GM18867 (cell line): Measurements from ENCODE around the gene ZNF679.
A peak's percentile ranks its signal among the peaks of the same experiment; 100 is the strongest.
"Not testable (repeated sequence)": the region's sequence is repeated elsewhere in the genome, so short reads cannot be mapped to it uniquely, and the experiment has no call there.

Source experiments
- ATAC-seq: cut with Tn5 transposase; IDR thresholded peaks from one replicate; pipeline ENCODE4 v1.9.1; 2021; ENCODE audit warnings: mild to moderate bottlenecking, moderate library complexity; ENCODE audit not compliant: unreplicated experiment

Gene ZNF679

DNA sequence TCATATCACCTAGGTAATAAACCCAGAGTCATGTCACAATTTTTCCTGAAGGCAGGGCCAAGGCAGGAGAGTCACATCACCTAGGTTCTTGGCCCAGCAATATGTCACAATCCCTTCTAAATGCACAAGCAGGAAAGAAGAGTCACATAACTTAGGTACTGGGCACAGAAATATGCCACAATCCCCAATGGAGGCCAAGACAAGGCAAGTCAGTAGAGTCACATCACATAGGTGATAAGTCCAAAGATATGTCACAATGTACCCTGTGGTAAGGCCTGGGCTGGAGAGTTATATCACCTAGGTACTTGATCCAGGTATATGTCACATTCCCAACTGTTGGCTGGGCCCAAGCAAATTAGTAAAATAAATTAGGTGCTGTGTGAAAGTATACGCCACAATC lies at the start of gene ZNF679:
ZNF679 (plus strand) TSS at position 301 of the 400 bp plus-strand sequence. CDS start 20,644 bp downstream, outside the sequence.
- ATAC-seq, result not testable (repeated sequence)

DNA sequence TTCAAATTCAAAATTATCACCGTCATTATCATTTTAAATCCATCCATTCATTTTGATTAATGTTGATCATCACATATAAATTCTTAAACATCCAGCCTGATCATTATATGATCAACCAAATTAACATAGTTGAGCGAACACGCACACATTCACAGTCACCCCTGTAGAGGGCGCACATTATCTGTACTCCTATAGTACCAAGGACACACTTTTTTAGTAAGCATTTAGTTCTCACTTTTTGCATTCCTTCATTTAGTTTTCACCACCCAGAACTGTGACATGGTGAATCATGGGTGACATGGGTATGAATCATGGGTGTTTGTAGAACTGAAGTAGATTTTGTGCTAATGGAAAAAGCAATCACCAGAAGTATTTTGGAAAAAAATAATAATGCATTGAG lies 47.3 kb upstream of the ZNF679 start:
- no peak for ATAC-seq

DNA sequence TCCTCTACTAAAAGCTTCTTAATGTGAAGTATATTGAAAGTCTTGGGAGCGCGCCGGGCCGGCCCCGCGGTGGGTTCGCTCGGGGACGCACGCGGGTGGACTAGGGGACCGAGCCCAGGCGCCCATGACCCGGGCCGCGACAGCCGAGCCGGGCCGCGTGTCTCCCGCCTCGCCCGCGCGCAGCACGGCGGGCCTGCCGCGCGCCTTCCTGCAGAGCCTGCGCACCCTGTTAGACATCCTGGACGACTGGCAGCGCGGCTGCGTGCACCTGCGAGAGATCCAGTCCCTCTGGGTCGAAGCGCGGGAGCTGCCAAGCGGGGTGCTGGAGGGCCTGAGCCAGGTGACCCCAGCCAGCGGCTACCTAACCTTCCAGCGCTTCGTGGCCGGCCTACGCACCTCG lies 46.7 kb upstream of the ZNF679 start:
- no peak for ATAC-seq

DNA sequence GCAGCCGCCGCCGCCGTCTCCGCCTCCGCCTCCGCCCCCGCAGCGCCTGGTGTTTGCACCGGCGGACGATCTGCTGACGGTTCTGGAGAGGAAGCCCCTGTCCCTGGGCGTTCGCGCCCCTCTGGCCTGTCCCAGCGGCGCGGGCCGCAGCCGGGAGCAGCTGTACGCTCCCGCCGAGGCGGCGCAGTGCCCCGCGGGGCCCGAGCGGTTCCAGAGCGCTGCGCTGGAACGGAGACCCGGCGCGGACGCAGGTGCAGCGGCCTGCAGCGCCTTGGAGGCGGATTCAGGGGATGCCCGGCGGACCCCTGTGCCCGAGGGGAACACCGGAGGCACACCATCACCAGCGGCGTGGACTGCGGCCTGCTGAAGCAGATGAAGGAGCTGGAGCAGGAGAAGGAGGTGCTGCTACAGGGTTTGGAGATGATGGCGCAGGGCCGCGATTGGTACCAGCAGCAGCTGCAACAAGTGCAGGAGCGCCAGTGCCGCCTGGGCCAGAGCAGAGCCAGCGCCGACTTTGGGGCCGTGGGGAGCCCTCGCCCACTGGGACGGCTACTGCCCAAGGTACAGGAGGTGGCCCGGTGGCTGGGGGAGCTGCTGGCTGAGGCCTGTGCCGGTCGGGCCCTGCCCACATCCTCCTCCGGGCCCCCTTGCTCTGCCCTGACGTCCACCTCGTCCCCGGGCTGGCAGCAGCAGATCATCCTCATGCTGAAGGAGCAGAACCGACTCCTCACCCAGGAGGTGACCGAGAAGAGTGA lies 46.1 kb upstream of the ZNF679 start:
- no peak for ATAC-seq

DNA sequence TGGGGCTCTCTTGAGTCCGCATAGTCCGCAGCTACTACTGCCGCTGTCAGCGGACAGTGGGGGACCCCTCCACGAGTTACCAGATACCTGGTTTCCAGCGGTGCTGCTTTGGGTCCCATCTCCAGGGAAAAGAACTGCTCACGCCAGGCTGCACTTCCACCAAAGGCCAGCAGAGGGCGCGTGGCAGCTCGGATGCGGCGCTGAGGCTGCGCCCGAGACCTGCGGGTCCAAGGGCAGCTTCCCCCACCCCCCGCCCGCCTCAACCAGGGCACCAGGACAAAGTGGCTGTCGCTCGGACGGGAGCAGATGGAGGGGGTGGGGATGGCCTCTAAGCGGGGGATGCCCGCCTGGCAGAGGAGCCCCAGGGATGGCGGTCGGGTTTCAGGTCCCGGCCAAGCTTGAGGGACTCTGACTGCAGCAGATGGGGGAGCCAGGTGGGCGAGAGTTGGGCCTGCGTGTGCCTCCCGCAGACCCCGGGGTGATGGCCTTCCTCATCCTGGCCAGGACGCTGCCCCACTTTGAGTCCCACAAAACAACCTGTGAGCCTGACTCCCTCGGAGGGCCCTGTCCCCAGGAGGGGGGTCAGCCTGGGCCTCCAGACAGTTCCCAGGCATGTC lies 45.0 kb upstream of the ZNF679 start:
- ATAC-seq, result no peak

DNA sequence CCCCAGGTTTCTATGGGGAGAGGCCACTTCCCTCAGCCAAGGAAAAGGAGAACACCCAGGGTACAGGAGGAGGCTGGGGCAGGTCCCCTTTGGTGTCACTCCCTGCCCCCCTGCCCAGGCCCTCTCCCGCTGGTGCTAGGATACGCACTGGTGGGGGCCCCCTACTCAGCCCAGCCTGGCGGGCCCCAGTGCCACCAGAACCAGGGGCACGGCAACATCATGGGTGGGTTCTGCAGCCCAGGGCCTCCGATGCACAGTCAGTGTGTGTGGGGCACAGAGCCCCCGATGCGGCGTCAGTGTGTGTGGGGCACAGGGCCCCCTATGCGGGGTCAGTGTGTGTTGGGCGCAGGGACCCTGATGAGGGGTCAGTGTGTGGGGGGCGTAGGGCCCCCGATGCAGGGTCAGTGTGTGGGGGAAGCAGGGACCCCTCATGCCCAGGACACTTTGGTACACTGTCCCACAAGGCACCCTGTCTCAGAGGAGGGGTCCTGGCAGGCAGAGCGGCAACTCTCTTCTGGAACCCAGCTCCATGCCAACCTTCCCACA lies 44.4 kb upstream of the ZNF679 start:
- ATAC-seq, result no peak

DNA sequence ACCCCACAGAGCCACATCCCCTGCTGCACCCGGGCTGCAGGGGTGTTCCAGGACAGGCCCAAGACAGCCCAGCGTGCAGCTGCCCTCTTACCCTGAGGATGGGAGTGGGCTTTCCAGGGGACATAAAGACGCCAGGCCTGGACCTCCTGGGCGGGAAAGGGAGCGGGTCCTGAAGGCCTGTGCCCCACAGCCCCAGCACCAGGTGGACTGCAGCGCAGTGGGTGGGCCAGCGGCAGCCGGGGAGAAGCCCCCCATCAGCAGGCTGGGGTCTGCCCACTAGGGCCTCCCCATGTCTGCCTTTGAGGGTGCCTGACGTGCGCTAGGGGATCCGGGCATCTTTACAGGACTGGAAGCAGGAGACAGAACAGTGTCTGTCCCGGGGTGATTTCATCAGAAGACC lies 43.9 kb upstream of the ZNF679 start:
- no peak for ATAC-seq

DNA sequence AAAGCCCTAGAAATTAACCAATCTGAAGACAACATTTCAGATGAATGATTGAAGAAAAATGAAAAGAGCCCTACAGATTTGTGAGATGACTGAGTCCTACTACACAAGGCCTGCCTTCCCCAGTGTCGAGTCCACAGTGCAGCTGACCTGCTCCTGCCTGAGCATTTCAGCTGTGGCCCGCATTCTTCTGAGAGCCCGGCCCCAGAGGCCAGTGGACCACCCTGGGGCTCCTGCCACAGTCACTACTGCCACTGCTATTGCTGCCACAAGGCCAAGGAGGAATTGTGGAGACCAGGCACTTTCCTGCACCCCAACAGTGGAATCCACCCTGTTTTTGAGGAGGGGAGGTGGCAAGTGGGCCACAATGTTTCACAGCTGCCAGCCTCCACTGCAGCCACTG lies 40.9 kb upstream of the ZNF679 start:
- no peak for ATAC-seq

DNA sequence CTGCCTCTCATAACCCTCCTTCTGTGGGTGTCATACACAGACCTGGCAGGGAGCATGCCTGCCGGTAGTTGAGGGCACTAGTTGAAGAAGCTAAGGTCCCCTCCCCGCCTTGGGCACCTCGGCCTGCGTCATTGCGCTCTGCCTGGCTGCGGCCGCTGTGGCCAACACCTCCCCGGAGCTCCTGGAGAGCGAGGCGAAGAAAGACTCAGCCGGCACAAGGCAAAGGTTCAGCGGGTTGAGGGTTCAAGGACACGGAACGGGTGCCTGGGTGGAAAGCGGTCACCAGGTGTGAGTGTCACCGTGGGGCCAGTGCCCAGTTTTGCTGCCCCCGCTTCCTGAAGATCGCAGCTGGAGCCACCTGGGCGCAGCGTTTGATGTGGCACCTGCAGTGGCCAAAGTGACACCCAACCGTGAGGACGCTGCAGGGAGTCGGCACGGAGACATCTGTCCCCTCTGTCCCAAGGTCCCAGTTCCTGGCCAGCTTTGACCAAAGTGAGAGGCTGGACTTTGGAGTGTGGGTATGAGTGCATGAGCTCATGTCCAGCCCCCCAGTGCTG lies 36.0 kb upstream of the ZNF679 start:
- no peak for ATAC-seq

DNA sequence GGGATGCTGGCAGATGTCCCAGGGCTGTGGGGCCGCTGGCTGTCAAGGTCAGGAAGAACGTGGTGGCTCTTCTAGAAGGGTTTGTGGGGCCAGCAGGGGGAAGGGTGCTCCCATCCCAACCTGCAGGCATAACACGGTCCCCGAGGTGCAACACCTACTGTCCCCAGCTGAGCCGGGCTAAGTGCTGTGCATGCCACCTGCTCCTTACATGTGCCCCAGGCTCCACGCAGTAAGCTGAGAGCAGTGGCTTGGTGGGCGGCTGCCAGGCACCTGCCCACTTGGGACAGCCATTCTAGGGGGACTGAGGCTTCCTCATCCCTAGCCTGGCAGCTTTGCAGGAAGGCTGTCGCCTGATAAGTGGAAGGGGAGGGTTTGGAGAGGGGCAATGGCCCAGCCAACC lies 35.5 kb upstream of the ZNF679 start:
- no peak for ATAC-seq

DNA sequence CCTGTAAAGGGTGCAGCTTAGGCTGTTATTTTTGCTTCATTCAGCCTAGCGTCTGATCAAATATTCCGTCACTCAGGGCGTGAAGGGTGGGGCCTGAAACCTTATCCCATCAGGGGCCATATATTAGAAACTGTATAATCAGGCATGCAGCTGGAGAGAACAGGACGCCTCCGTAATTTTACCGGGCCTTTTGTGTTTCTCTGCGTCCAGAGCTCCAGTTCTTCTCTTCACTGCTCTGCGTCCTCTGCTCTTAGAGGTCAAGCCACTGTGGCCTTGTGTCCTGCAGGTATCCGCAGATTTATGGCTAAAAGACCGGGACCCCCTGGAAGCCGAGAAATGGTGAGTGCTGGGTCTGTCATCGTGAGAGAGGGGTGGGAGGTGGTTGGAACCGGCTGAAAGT lies 21.4 kb upstream of the ZNF679 start, which contains the start of gene ZNF735:
ZNF735 (plus strand) TSS at position 301 of the 400 bp plus-strand sequence; CDS start at position 301, 0 bp downstream.
- no peak for ATAC-seq

DNA sequence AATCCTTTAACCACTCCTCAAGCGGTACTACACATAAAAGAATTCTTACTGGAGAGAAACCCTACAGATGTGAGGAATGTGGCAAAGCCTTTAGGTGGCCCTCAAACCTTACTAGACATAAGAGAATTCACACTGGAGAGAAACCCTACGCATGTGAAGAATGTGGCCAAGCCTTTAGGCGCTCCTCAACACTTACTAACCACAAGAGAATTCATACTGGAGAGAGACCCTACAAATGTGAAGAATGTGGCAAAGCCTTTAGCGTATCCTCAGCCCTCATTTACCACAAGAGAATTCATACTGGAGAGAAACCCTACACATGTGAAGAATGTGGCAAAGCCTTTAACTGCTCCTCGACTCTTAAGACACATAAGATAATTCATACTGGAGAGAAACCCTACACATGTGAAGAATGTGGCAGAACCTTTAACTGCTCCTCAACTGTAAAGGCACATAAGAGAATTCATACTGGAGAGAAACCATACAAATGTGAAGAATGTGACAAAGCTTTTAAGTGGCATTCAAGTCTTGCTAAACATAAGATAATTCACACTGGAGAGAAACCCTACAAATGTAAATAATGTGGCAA lies 8.5 kb upstream of the ZNF679 start:
- not testable (repeated sequence) for ATAC-seq

DNA sequence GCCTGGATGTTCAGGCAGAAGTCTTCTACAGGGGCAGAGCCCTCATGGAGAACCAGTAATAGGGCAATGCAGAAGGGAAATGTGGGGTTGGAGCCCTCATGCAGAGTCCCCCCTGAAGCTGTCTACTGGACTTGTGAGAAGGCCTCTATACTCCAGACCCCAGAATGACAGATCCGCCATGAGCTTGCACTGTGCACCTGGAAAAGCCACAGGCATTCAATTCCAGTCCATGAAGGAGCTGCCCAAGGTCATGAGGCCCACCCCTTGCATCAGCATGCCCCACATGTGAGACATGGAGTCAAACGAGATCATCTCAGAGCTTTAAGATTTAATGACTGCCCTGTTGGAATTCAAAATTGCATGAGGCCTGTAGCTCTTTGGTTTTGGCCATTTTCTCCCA lies 4.9 kb upstream of the ZNF679 start:
- no peak for ATAC-seq

DNA sequence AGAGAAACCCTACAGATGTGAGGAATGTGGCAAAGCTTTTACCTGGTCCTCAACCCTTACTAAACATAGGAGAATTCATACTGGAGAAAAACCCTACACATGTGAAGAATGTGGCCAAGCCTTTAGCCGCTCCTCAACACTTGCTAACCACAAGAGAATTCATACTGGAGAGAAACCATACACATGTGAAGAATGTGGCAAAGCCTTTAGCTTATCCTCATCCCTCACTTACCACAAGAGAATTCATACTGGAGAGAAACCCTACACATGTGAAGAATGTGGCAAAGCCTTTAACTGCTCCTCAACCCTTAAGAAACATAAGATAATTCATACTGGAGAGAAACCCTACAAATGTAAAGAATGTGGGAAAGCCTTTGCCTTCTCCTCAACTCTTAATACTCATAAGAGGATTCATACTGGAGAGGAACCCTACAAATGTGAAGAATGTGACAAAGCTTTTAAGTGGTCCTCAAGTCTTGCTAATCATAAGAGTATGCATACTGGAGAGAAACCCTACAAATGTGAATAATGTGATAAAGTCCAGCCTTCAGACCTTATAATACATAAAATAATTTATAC lies 38.2 kb downstream of the ZNF679 start:
- no peak for ATAC-seq

DNA sequence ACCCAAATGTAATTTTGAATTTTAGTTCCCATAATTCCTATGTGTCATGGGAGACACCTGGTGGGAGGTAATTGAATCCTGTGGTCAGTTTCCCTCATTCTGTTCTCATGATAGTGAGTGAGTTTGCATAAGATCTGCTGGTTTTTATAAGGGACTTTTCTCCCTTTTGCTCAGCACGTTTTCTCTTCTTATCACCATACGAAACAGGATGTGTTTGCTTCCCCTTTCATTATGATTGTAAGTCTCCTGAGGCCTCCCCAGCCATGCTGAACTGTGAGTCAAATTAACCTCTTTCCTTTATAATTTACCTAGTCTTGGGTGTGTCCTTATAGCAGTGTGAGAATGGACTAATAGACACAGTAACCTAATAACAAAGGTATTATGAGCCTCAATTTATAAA lies 49.4 kb downstream of the ZNF679 start:
- no peak for ATAC-seq

DNA sequence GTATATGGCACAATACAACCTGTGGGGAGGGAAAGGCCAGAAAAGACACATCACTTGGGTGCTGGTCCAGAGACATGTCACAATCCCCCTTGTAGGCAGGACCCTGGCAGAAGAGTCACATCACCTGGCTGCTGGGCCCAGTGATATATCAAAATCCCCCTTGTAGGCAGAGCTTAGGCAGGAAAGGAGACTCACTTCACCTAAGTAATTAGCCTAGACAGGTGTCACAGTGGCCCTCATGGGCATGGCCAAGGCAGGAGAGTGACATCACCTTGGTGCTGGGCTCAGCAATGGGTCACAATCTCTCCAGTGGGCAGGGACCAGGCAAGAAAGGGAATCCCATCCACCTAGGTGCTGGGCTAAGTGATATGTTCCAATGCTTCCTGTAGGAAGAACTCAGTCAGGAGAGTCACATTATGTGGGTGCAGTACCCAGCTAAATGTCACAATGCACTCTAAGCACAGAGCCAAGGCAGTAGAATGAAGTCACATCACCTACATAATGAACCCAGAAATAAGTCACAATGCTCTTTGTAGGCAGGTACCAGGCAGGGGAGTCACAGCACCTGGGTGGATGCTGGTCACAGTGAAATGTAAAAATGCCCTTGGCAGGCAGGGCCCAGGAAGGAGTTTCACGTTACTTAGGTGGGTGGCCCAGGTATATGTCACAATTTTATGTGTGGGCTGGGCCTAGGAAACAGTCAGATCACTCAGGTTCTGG lies 66.6 kb downstream of the ZNF679 start:
- ATAC-seq, result no peak

DNA sequence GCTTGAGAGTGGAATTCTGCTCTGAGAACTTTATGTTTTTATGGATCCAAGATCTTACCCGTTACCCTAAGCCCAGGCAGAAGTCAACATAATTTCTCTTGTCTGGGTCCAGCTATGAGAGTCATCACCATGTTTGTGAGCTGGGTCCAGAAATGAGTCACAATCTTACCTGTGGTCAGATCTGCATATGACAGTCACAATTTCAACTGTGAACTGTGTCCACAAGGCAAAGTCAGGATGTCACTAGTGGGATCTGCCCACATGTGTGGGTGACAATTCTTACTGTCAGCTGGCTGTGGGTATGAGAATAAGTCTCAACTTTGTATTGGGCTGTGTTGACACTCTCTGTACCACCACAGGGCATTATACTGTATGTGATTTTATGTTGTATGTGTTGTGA lies 69.1 kb downstream of the ZNF679 start:
- not testable (repeated sequence) for ATAC-seq

DNA sequence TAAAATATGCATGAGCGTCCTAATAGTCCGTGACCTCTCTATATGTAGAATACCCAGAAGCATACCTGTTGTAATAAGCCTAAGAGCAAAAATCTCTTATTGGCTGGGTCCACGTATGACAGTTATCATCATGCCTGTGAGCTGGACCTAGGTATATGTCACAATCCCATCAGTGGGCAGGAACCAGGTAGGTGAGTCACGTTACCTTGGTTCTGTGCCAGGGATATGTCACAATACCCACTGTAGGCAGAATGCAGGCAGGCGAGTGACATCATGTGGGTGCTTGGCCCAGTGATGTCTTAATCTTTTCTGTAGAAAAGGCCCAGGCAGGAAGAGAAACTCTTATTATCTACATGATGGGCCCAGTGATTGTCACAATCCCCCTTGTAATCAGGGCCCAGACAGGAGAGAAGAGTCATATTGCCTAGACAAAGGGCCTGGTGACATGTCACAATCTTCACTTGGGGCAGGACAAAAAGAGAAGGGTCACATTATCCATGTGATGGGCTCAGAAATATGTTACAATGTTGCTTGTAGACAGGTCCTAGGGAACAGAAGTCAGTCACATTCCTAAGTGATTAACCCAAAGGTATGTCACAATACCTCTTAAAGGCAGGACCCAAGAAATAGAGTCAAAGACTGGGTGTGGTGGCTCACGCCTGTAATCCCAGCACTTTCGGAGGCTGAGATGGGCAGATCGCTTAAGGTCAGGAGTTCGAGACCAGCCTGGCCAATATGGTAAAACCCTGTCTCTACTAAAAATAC lies 72.5 kb downstream of the ZNF679 start:
- ATAC-seq, result no peak

DNA sequence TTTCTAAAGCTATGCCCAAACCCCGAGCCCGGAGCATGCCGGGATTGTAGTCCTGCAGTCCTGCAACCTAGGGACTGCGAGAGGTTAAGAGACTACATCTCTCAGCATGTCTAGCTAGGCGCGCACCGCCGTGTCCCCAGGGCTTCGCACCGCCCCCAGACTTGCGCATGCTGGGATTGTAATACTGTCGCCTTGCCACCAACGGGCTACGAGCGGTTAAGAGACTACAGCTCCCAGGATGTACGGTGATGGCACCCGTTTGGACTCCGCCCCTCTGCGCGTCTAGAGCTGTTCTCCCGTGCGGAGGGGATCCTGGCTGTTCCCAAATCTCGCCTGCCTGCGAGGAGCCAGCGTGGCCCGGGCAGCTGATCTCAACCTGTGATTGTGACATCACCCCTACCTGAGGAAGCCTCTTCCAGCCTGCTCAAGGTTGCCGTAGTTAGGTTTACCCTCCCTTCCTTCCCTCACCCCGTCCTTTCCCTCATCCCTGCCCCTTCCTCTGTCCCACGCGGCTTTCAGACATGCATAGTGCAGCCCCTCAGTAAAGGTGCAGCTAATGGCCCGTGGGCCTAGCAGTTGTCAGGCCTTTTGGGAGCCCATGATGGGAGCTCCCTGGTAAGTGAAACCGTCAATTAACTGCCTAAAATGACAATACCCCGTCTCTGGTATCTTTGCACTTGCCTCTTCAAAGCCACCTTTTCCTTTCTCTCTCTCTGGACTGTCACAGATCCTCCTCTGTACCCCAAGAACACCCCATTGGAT lies 79.2 kb downstream of the ZNF679 start:
- peak; percentile 98 for ATAC-seq
